Stimulated activated CD4-positive, alpha-beta T cell treated with anti-CD3 and anti-CD28 coated beads, Interleukin-15, amount 100 ng/mL, for 24 hours (primary cell): ENCODE results near the gene C5.
"Not testable (repeated sequence)": the region's sequence is repeated elsewhere in the genome, so short reads cannot be mapped to it uniquely, and the experiment has no call there.

Source experiments
- DNase-seq: peaks from one replicate; pipeline ENCODE4 v3.0.0-alpha.2; 2020

C5 gene

DNA sequence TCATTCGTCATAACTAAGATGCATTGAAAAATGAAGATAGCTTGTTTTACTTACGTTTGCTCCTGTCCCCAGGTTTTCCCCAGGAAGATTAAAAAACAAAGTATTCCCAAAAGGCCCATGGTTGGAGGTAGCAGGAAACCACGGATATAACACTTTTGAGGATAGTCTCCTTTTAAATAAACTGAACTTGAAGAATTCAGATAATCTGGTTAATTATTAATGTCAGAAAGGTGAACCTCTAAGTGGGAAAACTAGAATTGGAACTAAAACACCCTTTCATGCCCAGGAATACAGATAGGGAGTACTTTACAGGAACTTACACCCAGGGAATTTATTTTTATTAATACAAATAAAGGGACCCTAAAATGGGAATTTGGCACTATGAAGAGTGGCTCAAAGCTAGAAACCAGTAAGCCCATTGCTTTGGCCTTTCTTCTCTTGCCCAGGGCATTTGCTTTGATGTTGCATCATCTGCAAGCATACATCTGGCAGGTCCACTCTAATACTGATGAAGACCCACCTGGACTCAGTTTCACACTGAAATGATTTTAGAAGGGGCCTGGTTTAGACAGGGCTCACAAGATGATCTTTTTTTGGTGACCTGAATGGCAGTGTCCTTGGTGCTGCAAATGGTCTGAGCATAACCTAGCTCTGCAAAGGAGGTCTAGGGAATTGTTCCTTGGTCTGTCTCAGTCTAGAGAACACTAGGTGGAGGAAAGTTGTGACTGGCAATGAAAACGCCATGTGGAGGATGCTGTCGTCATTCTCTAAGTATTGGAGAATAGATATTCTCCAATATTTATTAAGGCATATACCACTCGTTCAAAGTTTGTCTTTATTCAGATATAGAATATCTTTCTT is at the start of gene C5:
Gene C5, minus strand, starts transcription at position 148 of the 861 bp plus-strand sequence. Its CDS starts 29 bp downstream, at position 119.
- no peak for DNase-seq

- no peak for DNase-seq
These were observed 48.6 kb upstream of the C5 start for GRCh38 chr9:121098567-121099198.

GRCh38 chr9:121095057-121095456 is 45.0 kb upstream of the C5 start:
- no peak for DNase-seq

DNA sequence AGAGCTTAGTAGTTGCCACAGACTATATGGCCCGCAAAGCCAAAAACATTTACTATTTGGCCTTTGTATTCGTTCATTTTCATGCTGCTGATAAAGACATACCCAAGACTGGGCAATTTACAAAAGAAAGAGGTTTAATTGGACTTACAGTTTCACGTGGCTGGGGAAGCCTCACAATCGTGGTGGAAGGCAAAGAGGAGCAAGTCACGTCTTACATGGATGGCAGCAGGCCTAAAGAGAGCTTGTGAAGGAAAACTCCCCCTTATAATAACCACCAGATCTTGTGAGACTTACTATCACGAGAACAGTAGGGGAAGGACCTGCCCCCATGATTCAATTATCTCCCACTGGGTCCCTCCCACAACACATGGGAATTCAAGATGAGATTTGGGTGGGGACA is 40.7 kb upstream of the C5 start:
- DNase-seq, result not testable (repeated sequence)

- no peak for DNase-seq
These were observed 38.5 kb upstream of the C5 start for GRCh38 chr9:121088576-121088975.

DNA sequence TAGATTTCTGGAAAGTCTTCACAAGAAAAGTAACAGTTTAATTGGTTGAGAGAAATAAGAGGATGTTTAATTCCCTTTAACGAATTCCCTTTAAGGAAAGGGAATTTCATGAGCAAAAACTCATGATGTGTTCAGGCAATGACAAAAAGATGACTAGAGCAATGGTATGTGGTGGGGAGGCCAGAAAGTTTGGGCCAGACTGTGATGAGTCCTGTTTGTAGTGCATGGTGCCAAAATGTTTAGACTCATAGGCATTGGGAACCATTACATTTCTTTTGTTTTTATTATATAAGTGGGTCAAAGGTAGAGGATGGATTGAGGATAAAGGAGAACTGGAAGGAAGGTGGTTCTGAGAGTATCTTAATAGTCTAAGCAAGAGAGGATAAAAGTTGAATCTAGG is 35.6 kb upstream of the C5 start:
- no peak for DNase-seq

- DNase-seq, result no peak
These were observed 32.0 kb upstream of the C5 start for GRCh38 chr9:121082075-121082474.

DNA sequence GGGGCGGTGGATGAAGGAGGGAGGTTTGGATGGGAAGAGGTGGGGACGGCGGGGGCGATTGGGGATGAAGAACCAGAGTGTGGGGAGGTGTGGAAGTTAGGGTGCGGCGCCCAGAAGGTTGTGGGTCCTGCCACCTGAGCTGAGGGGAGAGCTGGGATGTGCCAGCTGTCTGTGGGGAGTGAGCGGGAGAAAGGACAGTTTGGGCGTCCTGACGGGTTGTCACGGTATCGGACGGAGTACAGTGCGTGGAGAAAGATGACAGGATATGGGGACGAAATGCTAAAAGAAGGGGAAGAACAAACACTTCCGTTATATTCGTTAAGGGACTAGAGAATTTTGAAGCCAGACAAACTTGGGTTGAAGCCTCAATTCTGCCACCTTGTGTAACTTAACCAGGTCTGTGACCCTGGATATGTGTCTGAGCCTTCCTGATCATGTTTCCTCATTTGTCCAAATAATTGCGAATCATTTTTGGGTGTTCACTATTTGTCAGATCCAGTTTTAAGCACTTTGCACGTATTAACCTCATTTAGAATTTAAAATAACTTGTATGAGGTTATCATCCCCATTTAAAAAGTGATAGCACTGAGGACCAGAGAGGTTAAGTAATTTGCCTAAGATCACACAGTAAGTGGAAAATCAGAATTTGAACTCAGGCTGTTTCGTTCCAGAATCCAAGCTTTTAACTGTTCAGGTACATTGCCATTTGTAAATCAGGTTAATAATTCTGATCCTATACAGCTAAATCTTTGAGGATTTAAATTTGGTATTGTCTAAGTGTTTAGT is 25.4 kb upstream of the C5 start:
- DNase-seq, result no peak

DNA sequence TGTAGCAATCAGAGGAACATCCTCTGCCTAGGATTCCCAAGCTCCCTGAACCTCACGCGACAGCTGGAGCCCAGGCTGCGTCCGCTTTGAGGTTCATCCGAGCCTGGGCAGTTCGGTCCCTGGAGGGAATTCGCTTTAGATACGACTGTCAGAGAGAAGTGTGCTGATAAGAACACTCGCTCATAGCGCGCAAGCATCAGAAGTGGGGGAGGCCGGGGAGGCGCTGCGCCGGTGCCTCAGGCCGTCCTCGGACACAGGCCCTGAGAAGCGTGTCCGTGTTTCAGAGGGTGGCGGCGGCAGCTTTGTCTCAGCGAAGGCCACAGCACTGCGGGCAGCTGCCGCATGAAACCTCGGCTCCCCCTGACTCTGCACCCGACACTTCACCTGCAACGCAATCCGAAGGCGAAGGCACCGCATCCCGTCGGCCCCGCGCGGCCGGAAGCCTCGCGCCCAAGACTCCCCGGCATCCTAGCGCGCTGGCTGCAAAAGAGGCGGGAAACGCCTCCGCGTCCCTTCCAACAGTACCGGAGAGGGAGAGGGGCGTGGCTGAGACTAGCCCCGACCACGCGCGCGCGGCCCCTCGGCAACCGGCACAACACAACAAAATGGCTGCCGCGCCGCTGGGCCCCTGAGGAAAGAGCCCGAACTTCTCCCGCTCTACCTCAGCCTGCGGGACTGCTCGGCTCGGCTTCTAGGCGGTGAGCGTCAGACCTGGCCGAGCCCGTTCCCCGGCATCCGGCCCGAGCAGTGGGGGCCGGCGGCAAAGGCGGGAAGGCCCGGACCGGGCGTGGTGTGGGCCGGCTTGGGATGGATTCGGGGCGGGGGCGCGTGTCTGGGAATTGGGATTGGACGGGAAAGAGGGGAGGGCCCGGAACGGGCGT is 24.5 kb upstream of the C5 start, which contains the start of gene CNTRL:
Gene CNTRL, plus strand, starts transcription at position 586 of the 881 bp plus-strand sequence. CDS start 13,372 bp downstream, outside the sequence.
- DNase-seq, result peak; percentile 97

- DNase-seq, result no peak
These were observed 23.0 kb upstream of the C5 start for GRCh38 chr9:121073038-121073437.

- peak; percentile 27 for DNase-seq
These were observed 21.8 kb upstream of the C5 start for GRCh38 chr9:121071756-121072421.

- DNase-seq, result peak; percentile 24
These were observed 21.3 kb upstream of the C5 start for GRCh38 chr9:121071370-121071755.

DNA sequence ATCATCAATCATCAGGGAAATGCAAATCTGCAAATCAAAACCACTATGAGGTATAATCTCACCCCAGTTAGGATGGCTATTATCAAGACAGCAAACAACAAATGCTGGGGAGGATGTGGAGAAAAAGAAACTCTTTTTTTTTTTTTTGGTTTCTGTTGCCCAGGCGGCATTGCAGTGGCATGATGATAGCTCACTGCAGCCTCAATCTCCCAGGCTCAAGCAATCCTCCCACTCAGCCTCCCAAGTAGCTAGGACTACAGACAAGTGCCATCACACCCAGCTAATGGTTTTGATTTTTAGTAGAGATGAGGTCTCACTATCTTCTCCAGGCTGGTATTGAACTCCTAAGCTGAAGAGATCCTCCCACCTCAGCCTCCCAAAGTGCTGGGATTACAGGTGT is 19.3 kb upstream of the C5 start:
- no peak for DNase-seq

DNA sequence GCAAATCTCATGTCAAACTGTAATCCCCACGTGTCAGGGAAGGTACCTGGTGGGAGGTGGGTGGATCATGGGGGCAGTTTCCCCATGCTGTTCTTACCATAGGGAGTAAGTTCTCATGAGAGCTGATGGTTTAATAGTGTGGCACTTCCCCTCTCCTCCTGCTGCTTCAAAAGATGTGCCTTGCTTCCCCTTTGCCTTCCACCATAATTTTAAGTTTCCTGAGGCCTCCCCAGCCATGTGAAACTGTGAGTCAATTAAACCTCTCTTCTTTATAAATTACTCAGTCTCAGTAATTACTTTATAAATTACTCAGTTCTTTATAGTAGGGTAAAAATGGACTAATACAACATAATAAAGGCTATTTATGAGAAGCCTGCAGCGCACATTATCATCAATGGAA is 17.6 kb upstream of the C5 start:
- DNase-seq, result peak; percentile 32

DNA sequence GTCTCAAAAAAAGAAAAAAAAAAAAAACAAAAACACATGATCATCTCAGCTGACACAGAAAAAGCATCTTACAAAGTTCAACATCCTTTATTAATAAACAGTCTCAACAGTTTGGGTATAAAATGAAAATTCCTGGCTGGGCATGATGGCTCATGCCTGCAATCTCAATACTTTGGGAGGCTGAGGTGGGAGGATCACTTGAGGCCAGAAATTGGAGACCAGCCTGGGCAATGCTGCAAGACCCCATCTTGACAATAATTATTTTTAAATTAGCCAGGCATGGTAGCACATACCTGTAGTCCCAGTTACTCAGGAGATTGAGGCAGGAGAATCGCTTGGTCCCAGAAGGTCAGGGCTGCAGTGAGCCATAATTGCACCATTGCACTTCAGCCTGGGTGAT is 16.8 kb upstream of the C5 start:
- no peak for DNase-seq

DNA sequence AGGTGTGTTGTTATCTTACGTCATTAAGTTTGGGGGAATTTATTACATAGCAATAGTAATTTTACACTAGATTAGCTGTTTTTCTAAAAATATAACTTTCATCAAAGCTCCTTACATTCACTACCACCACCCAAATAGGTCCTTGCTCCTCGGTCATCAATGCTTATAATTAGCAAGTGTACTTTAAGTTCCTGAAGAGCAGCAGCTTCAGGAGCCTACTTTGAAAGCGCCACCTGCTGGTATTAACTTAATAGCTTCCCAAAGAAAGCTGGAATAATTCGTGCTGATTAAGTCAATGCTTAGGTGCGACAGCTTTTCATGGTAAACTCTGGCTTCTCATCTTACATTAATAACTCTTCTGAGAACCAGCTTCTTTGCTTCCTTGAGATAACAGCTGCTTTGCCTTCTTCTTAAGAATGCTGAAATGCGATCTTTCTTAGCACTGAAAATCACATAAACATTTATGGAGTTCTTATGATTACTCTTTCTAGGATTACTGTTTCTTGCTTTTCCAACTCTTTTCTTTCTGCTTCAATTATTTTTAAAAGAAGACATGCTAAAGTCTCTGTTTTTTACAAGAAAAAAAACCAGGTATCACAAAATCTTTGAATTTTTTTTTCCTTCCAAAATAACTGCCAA is 10.0 kb upstream of the C5 start:
- DNase-seq, result peak; percentile 31

DNA sequence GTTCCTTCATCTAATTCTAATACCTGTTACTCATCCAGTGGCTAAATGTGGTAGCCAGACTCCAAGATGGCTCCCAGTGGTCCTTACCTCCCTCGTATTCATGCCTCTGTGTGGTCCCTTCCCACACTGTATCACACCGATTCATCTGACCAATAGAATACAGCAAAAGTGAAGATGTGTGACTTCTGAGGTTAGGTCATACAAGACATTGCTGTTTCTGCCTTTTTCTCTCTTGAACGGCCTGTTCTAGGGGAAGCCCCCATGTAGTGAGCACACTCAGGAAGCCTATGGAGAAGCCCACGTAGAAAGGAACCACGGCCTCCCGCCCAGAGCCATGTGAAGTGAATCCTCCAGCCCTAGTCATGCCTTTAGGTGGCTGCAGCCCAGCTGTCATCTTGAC is 9.4 kb upstream of the C5 start:
- DNase-seq, result no peak

- DNase-seq, result no peak
These were observed 7.7 kb upstream of the C5 start for GRCh38 chr9:121057821-121058220.

GRCh38 chr9:121055642-121056143 is 5.6 kb upstream of the C5 start:
- no peak for DNase-seq

GRCh38 chr9:121053544-121053943 is 3.5 kb upstream of the C5 start:
- no peak for DNase-seq

- DNase-seq, result no peak
These were observed 1.5 kb downstream of the C5 start for GRCh38 chr9:121048618-121049017.
